ENCODE measurements around the gene HOXC6.

The HOXC6 gene

DNA sequence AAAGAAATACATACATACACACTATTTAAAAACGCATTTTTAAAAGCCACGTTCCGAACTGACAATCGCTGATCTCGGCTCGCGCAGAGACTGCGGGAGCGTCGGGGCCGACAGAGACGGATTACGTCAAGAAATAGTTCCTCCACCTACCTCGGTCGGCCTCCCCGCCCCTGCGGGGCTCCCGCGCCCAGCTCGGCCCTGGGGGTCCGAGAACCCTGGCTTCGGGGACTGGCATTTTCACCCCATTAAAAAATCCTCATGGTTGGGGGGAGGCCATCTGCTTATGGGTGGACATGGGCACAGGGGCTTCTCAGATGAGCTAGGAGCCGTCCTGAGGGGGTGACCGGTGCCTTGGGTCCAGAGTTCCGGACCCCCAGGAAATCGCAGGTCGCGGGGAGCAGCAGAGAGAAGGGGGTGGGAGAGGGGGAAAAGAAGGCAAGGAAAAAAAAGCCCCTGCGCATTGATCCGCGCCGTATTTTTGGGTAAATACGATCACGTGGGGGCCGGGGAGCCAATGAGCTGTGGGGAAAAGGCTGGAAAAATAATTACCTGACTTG, 28.6 kb upstream of the HOXC6 start:
- no peak for DNase-seq (ENCODE audit: low read depth in 1 of 2, low spot score in 1 of 2)
- Histone ChIP-seq H3K27ac (replicated peaks) (no peak overlapping the region), H3K4me3 (replicated peaks; ENCODE audit: insufficient read depth, low read length) (peak overlapping the region; percentile 23), H3K27me3 (ENCODE audit: insufficient read depth, poor library complexity, severe bottlenecking) (peaks cover 92% of the 10 kb centered on the region)
- no peak for TF ChIP-seq GABPA (IDR thresholded peaks at IDR 0.05; ENCODE audit: low read depth)
- no peak for TF ChIP-seq SPI1 (IDR thresholded peaks at IDR 0.05; ENCODE audit: borderline replicate concordance, low read depth)
- TF ChIP-seq, protein P1, sequence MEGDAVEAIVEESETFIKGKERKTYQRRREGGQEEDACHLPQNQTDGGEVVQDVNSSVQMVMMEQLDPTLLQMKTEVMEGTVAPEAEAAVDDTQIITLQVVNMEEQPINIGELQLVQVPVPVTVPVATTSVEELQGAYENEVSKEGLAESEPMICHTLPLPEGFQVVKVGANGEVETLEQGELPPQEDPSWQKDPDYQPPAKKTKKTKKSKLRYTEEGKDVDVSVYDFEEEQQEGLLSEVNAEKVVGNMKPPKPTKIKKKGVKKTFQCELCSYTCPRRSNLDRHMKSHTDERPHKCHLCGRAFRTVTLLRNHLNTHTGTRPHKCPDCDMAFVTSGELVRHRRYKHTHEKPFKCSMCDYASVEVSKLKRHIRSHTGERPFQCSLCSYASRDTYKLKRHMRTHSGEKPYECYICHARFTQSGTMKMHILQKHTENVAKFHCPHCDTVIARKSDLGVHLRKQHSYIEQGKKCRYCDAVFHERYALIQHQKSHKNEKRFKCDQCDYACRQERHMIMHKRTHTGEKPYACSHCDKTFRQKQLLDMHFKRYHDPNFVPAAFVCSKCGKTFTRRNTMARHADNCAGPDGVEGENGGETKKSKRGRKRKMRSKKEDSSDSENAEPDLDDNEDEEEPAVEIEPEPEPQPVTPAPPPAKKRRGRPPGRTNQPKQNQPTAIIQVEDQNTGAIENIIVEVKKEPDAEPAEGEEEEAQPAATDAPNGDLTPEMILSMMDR (IDR thresholded peaks at IDR 0.05; ENCODE audit: insufficient read depth, low read length), result no peak
- TF ChIP-seq POLR2AphosphoS5 (IDR thresholded peaks at IDR 0.05; ENCODE audit: low read depth), result no peak
- TF ChIP-seq, protein P2, sequence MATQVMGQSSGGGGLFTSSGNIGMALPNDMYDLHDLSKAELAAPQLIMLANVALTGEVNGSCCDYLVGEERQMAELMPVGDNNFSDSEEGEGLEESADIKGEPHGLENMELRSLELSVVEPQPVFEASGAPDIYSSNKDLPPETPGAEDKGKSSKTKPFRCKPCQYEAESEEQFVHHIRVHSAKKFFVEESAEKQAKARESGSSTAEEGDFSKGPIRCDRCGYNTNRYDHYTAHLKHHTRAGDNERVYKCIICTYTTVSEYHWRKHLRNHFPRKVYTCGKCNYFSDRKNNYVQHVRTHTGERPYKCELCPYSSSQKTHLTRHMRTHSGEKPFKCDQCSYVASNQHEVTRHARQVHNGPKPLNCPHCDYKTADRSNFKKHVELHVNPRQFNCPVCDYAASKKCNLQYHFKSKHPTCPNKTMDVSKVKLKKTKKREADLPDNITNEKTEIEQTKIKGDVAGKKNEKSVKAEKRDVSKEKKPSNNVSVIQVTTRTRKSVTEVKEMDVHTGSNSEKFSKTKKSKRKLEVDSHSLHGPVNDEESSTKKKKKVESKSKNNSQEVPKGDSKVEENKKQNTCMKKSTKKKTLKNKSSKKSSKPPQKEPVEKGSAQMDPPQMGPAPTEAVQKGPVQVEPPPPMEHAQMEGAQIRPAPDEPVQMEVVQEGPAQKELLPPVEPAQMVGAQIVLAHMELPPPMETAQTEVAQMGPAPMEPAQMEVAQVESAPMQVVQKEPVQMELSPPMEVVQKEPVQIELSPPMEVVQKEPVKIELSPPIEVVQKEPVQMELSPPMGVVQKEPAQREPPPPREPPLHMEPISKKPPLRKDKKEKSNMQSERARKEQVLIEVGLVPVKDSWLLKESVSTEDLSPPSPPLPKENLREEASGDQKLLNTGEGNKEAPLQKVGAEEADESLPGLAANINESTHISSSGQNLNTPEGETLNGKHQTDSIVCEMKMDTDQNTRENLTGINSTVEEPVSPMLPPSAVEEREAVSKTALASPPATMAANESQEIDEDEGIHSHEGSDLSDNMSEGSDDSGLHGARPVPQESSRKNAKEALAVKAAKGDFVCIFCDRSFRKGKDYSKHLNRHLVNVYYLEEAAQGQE (IDR thresholded peaks at IDR 0.05; ENCODE audit: insufficient replicate concordance, low read depth), result no peak

DNA sequence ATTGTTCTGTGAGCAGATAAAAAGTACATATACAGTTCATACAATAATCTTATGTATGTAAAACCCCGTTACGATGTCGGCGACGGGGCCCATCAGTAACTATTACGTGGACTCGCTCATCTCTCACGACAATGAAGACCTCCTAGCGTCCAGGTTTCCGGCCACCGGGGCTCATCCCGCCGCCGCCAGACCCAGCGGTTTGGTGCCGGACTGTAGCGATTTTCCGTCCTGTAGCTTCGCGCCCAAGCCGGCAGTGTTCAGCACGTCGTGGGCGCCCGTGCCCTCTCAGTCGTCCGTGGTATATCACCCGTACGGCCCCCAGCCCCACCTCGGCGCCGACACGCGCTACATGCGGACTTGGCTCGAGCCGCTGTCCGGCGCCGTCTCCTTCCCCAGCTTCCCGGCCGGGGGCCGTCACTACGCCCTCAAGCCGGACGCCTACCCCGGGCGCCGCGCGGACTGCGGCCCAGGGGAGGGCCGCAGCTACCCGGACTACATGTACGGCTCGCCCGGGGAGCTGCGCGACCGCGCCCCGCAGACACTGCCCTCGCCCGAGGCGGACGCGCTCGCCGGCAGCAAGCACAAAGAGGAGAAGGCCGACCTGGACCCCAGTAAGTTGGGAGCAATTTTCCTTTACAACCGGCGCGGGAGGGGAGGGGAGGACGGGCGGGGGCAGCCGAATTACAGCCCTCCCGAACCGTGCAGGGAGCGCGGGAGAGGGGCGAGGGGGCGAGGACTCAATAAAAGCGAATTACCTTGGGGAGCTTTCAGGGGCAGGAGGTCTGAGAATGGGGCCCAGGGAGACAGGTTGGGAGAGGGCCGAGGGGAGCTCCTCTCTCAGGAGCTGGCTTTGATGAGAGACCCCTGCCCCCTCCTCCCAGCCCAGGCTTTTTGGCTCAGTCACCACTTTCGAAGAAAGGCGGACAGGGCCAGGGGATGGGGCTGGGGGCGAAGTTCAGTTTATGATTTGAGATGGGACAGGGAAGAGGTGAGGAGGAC, 27.8 kb upstream of the HOXC6 start, which contains the start of gene HOXC9:
HOXC9 (plus strand) TSS at position 46 of the 999 bp plus-strand sequence; CDS start at position 74, 28 bp downstream.
- DNase-seq (ENCODE audit: low read depth in 1 of 2, low spot score in 1 of 2), result no peak
- Histone ChIP-seq H3K4me3 (replicated peaks; ENCODE audit: insufficient read depth, low read length) (peak within 1 kb of the TSS; percentile 23), H3K27ac (replicated peaks) (no peak within 1 kb of the TSS), H3K27me3 (ENCODE audit: insufficient read depth, poor library complexity, severe bottlenecking) (peaks cover 92% of the 10 kb centered on the region)
- TF ChIP-seq POLR2AphosphoS5 (IDR thresholded peaks at IDR 0.05; ENCODE audit: low read depth), result no peak
- TF ChIP-seq, protein P2 (IDR thresholded peaks at IDR 0.05; ENCODE audit: insufficient replicate concordance, low read depth), result no peak
- TF ChIP-seq, protein P1 (IDR thresholded peaks at IDR 0.05; ENCODE audit: insufficient read depth, low read length), result no peak
- no peak for TF ChIP-seq SPI1 (IDR thresholded peaks at IDR 0.05; ENCODE audit: borderline replicate concordance, low read depth)
- TF ChIP-seq GABPA (IDR thresholded peaks at IDR 0.05; ENCODE audit: low read depth), result no peak

DNA sequence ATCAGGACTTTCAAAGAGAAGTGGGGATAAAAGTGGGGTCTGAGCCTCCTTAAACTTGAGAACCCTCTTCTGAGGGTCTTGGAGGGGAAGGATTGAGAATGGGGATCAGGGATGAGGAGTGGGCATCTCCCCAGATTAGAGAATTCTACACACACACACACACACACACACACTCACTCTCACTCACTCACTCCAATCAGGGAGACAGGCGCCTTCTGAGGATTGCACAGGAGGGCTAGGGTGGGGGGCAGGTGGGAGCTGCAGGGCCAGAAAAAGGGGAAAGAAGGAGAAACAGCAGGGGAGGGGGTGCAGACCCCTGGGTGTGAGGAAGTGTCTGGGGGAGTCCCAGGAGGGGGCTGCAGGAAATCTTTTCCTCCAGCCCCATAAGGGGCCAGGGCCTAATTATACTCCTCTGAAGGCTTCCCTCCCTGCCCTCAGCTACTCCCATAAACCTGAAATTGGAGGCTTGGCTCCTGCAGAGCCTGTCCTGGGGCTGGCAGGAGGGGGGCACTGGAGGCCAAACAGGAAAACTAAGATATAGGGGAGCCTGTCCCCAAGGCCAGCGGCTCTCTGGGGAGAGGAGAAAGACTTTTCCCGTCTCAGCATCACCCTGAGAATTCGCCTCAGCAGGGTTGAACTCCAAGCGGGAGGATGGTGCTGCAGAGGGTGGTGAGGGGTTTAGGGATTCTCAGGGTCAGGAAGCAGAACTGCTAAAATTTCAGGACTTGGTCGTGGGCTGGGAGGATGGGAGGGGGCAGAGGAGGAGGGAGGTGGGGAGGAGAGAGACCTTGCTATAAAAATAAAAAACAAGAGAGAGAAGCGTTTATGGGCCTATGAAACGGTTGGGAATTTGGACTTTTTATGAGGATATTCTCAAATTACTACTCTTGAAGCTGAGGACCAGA, 26.7 kb upstream of the HOXC6 start:
- TF ChIP-seq GABPA (IDR thresholded peaks at IDR 0.05; ENCODE audit: low read depth) (no peak), SPI1 (IDR thresholded peaks at IDR 0.05; ENCODE audit: borderline replicate concordance, low read depth) (no peak), POLR2AphosphoS5 (IDR thresholded peaks at IDR 0.05; ENCODE audit: low read depth) (no peak)
- TF ChIP-seq, protein P2 (IDR thresholded peaks at IDR 0.05; ENCODE audit: insufficient replicate concordance, low read depth), result no peak
- TF ChIP-seq, protein P1 (IDR thresholded peaks at IDR 0.05; ENCODE audit: insufficient read depth, low read length), result no peak
- peaks cover 91% of the 10 kb centered on the region for H3K27me3 ChIP-seq (ENCODE audit: insufficient read depth, poor library complexity, severe bottlenecking)
- H3K27ac ChIP-seq (replicated peaks), result no peak overlapping the region
- no peak for DNase-seq (ENCODE audit: low read depth in 1 of 2, low spot score in 1 of 2)
- no peak overlapping the region for H3K4me3 ChIP-seq (replicated peaks; ENCODE audit: insufficient read depth, low read length)
